ENCODE results near the gene SLU7. TPM values are rescaled to one million over a fixed set of nuclear protein-coding genes. Genes with fewer than 3 reads are reported as not detected.

The SLU7 gene
- total RNA-seq, 1 donor, result 75.6 TPM

DNA sequence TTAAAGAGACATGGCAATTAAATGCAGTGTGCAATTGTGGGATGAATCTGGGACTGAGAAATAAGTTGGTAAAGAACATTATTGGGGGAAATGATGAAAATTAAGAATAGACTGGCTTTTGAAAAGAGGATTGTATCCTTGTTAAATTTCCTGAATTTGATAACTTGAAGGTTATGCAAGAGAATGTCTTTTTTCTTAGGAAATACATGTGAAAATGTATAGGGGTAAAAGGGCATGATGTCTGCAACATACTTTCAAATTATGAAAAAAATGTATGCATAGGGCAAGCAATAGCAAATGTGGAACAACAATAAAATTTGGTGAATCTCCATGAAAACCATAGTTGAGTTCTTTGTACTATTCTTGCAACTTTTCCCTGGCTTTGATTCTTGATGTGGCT, 26.9 kb upstream of the SLU7 start:
- no peaks in the 10 kb centered on the region for H3K36me3 ChIP-seq (ENCODE audit: insufficient read depth, low read length)
- no peak overlapping the region for H3K27ac ChIP-seq (ENCODE audit: low read depth, low read length)

DNA sequence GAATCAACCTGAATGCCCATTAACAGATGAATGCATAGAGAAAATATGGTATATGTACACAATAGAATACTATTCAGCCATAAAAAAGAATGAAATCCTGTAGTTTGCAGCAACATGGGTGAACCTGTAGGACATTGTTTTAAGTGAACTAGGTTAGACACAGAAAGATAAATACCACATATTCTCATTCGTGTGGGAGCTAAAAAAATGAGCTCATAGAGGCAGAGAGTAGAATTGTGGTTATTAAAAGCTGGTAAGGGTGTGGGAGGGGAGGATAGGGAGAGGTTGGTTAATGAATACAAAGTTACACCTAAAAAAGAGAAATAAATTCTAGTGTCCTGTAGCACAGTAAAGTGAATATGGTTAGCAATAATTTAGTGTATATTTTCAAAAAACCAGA, 26.3 kb upstream of the SLU7 start:
- TF ChIP-seq, protein P1, sequence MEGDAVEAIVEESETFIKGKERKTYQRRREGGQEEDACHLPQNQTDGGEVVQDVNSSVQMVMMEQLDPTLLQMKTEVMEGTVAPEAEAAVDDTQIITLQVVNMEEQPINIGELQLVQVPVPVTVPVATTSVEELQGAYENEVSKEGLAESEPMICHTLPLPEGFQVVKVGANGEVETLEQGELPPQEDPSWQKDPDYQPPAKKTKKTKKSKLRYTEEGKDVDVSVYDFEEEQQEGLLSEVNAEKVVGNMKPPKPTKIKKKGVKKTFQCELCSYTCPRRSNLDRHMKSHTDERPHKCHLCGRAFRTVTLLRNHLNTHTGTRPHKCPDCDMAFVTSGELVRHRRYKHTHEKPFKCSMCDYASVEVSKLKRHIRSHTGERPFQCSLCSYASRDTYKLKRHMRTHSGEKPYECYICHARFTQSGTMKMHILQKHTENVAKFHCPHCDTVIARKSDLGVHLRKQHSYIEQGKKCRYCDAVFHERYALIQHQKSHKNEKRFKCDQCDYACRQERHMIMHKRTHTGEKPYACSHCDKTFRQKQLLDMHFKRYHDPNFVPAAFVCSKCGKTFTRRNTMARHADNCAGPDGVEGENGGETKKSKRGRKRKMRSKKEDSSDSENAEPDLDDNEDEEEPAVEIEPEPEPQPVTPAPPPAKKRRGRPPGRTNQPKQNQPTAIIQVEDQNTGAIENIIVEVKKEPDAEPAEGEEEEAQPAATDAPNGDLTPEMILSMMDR (IDR thresholded peaks at IDR 0.05; ENCODE audit: extremely low read depth, low read depth, low read length), result no peak
- Histone ChIP-seq H3K9me3 (ENCODE audit: low read depth, low read length) (no peaks in the 10 kb centered on the region), H4K20me1 (ENCODE audit: insufficient read depth, low read length) (no peaks in the 10 kb centered on the region), H3K4me1 (ENCODE audit: insufficient read depth, low read length) (no peaks in the 10 kb centered on the region), H3K36me3 (ENCODE audit: insufficient read depth, low read length) (no peaks in the 10 kb centered on the region), H3K27ac (ENCODE audit: low read depth, low read length) (no peak overlapping the region), H3K27me3 (ENCODE audit: insufficient read depth, low read length) (peaks cover 3% of the 10 kb centered on the region), H3K4me3 (ENCODE audit: insufficient read depth, low read length) (no peak overlapping the region), H2AFZ (ENCODE audit: low read length) (no peak overlapping the region), H3K79me2 (ENCODE audit: insufficient read depth, low read length) (no peaks in the 10 kb centered on the region), H3K4me2 (ENCODE audit: insufficient read depth, low read length) (no peak overlapping the region)
- no peak for DNase-seq (ENCODE audit: insufficient read length, low spot score, missing footprints)

More for the DNA sequence above, 26.9 kb upstream of the SLU7 start:
- TF ChIP-seq, protein P1 (IDR thresholded peaks at IDR 0.05; ENCODE audit: extremely low read depth, low read depth, low read length), result no peak
- Histone ChIP-seq H2AFZ (ENCODE audit: low read length) (no peak overlapping the region), H3K79me2 (ENCODE audit: insufficient read depth, low read length) (no peaks in the 10 kb centered on the region), H3K27me3 (ENCODE audit: insufficient read depth, low read length) (peaks cover 3% of the 10 kb centered on the region), H3K4me2 (ENCODE audit: insufficient read depth, low read length) (no peak overlapping the region), H3K4me1 (ENCODE audit: insufficient read depth, low read length) (no peaks in the 10 kb centered on the region), H3K4me3 (ENCODE audit: insufficient read depth, low read length) (no peak overlapping the region), H3K9me3 (ENCODE audit: low read depth, low read length) (no peaks in the 10 kb centered on the region), H4K20me1 (ENCODE audit: insufficient read depth, low read length) (no peaks in the 10 kb centered on the region)
- no peak for DNase-seq (ENCODE audit: insufficient read length, low spot score, missing footprints)

DNA sequence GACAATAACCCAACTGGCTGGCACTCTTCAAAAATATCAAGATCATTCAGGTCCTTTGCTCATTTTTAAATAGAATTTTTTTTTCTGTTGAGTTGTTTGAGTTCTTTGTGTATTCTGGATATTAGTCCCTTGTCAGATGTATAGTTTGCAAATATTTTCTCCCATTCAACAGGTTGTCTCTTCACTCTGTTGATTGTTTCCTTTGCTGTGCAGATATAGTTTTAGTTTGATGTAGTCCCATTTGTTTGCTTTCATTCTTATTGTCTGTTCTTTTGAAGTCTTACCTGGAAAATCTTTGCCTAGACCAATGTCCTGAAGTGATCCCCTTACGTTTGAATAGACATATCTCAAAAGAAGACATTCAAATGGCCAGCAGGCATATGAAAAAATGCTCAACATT, 25.5 kb upstream of the SLU7 start:
- Histone ChIP-seq H3K79me2 (ENCODE audit: insufficient read depth, low read length) (no peaks in the 10 kb centered on the region), H3K36me3 (ENCODE audit: insufficient read depth, low read length) (no peaks in the 10 kb centered on the region), H3K9me3 (ENCODE audit: low read depth, low read length) (no peaks in the 10 kb centered on the region), H3K4me1 (ENCODE audit: insufficient read depth, low read length) (no peaks in the 10 kb centered on the region), H3K27me3 (ENCODE audit: insufficient read depth, low read length) (peaks cover 3% of the 10 kb centered on the region), H3K27ac (ENCODE audit: low read depth, low read length) (no peak overlapping the region), H2AFZ (ENCODE audit: low read length) (no peak overlapping the region), H4K20me1 (ENCODE audit: insufficient read depth, low read length) (no peaks in the 10 kb centered on the region), H3K4me2 (ENCODE audit: insufficient read depth, low read length) (no peak overlapping the region), H3K4me3 (ENCODE audit: insufficient read depth, low read length) (no peak overlapping the region)
- TF ChIP-seq, protein P1 (IDR thresholded peaks at IDR 0.05; ENCODE audit: extremely low read depth, low read depth, low read length), result no peak
- DNase-seq (ENCODE audit: insufficient read length, low spot score, missing footprints), result no peak

DNA sequence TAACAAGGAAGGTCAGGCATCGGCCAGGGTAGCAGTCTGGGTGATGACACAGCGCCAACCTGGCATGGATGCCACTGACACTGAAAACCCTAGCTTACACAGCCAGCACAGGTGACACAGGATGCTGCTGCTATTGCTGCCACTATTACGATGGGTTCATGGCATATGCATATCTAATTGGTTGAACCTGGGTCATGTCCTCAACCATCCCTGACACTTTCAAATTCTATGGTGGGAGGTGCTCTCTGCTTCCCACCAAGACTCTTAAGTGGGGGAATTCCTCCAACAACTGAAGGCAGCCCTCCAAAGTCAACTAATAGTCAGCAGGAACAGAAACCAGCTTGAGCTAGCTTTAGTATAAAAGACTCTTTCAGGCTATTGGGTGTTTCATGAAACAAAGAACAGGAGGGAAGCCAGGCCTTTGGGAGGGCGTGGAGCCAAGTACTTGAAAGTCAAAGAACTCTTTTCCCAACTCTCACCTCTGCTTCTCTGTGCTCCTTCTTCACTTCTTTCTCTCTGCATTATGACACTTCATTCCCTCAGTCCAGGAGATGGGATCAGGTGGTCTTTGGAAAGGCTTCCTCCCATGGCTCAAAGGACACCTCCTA, 24.0 kb upstream of the SLU7 start:
- TF ChIP-seq, protein P1 (IDR thresholded peaks at IDR 0.05; ENCODE audit: extremely low read depth, low read depth, low read length), result no peak
- no peak for DNase-seq (ENCODE audit: insufficient read length, low spot score, missing footprints)

More for the DNA sequence above, 24.0 kb upstream of the SLU7 start:
- no peak overlapping the region for H3K4me3 ChIP-seq (ENCODE audit: insufficient read depth, low read length)
- H3K27me3 ChIP-seq (ENCODE audit: insufficient read depth, low read length), result peaks cover 3% of the 10 kb centered on the region
- H3K36me3 ChIP-seq (ENCODE audit: insufficient read depth, low read length), result no peaks in the 10 kb centered on the region
- H3K4me2 ChIP-seq (ENCODE audit: insufficient read depth, low read length), result no peak overlapping the region
- H3K27ac ChIP-seq (ENCODE audit: low read depth, low read length), result no peak overlapping the region
- H4K20me1 ChIP-seq (ENCODE audit: insufficient read depth, low read length), result no peaks in the 10 kb centered on the region
- no peaks in the 10 kb centered on the region for H3K9me3 ChIP-seq (ENCODE audit: low read depth, low read length)
- H3K4me1 ChIP-seq (ENCODE audit: insufficient read depth, low read length), result peaks cover 8% of the 10 kb centered on the region
- no peaks in the 10 kb centered on the region for H3K79me2 ChIP-seq (ENCODE audit: insufficient read depth, low read length)
- H2AFZ ChIP-seq (ENCODE audit: low read length), result no peak overlapping the region
